Neural cell (in vitro differentiated cells): ENCODE measurements around the gene APOC4. TPM values are rescaled to one million over a fixed set of nuclear protein-coding genes. Genes with fewer than 3 reads are reported as not detected.

Experiments used
- H2AFZ ChIP-seq: fragments of 200-600, 300-800 bp; sonication (generic), shearing (Covaris generic); 2 replicates; pipeline ENCODE4 v1.6.0; 2014; ENCODE audit warnings: low read depth, mild to moderate bottlenecking, antibody characterized with exemption, low read length, moderate library complexity
- H3F3A ChIP-seq: fragments of 200-600 bp; shearing (Covaris generic); 2 replicates; pipeline ENCODE4 v1.6.1; 2016; ENCODE audit warnings: mild to moderate bottlenecking, moderate library complexity, mixed read lengths, antibody characterized with exemption, low read length; ENCODE audit not compliant: insufficient read depth, poor library complexity, severe bottlenecking
- H3K27ac ChIP-seq: fragments of 200-600, 300-800 bp; sonication (generic), shearing (Covaris generic); 2 replicates; pipeline ENCODE4 v1.5.1; 2014; ENCODE audit warnings: mild to moderate bottlenecking, low read length, moderate library complexity
- H3K27me3 ChIP-seq: fragments of 300-800, 200-600 bp; sonication (generic), shearing (Covaris generic); 2 replicates; pipeline ENCODE4 v1.6.0; 2014; ENCODE audit warnings: mild to moderate bottlenecking, low read depth, low read length, moderate library complexity; ENCODE audit not compliant: insufficient read depth
- H3K36me3 ChIP-seq: fragments of 300-800, 200-600 bp; sonication (generic), shearing (Covaris generic); 2 replicates; pipeline ENCODE4 v1.5.1; 2014; ENCODE audit warnings: mild to moderate bottlenecking, antibody characterized with exemption, low read length, moderate library complexity; ENCODE audit not compliant: insufficient read depth
- H3K4me2 ChIP-seq: fragments of 300-800, 200-600 bp; sonication (generic), shearing (Covaris generic); 2 replicates; pipeline ENCODE4 v1.6.0; 2014; ENCODE audit warnings: mild to moderate bottlenecking, low read length
- H3K4me3 ChIP-seq: fragments of 300-800, 200-600 bp; sonication (generic), shearing (Covaris generic); 2 replicates; pipeline ENCODE4 v1.5.1; 2014; ENCODE audit warnings: mild to moderate bottlenecking, low read length, moderate library complexity
- H3K79me2 ChIP-seq: fragments of 200-600 bp; shearing (Covaris generic); replicated peaks from 2 replicates; pipeline ENCODE4 v1.6.0; 2014; ENCODE audit warnings: mild to moderate bottlenecking, low read length, moderate library complexity; ENCODE audit not compliant: insufficient read depth
- H3K9ac ChIP-seq: fragments of 300-800, 200-600 bp; sonication (generic), shearing (Covaris generic); 2 replicates; pipeline ENCODE4 v1.6.1; 2016; ENCODE audit warnings: mild to moderate bottlenecking, low read length, mixed read lengths
- H3K9me2 ChIP-seq: fragments of 200-600 bp; shearing (Covaris generic); 2 replicates; pipeline ENCODE4 v1.6.1; 2016; ENCODE audit warnings: mild to moderate bottlenecking, low read length, mixed read lengths; ENCODE audit not compliant: insufficient read depth
- H3K9me3 ChIP-seq: fragments of 200-600, 300-800 bp; sonication (generic), shearing (Covaris generic); 2 replicates; pipeline ENCODE4 v1.6.1; 2016; ENCODE audit warnings: mild to moderate bottlenecking, mixed run types, low read length, moderate library complexity, mixed read lengths
- H4K20me1 ChIP-seq: fragments of 200-600 bp; shearing (Covaris generic); 2 replicates; pipeline ENCODE4 v1.6.1; 2016; ENCODE audit warnings: mild to moderate bottlenecking, mixed run types; ENCODE audit not compliant: insufficient read depth
- EP300 ChIP-seq: fragments of 450-650 bp; conservative IDR thresholded peaks from 2 replicates; pipeline ENCODE4 v1.6.1; 2014; ENCODE audit warnings: antibody characterized with exemption, mild to moderate bottlenecking, moderate library complexity; ENCODE audit not compliant: poor library complexity, severe bottlenecking
- EZH2 ChIP-seq: fragments of 200-600, 300-800 bp; shearing (Covaris generic), sonication (generic); IDR thresholded peaks from 2 replicates; pipeline ENCODE4 v1.6.1; 2014; ENCODE audit warnings: antibody characterized with exemption, low read length, borderline replicate concordance, mild to moderate bottlenecking; ENCODE audit not compliant: insufficient read depth, poor library complexity, severe bottlenecking
- MXI1 ChIP-seq: fragments of 450-650 bp; conservative IDR thresholded peaks from 2 replicates; pipeline ENCODE4 v1.6.1; 2014; ENCODE audit warnings: antibody characterized with exemption, mild to moderate bottlenecking; ENCODE audit not compliant: poor library complexity, severe bottlenecking
- POLR2AphosphoS5 ChIP-seq: IDR thresholded peaks from 2 replicates; pipeline ENCODE4 v1.6.1; 2012
- RAD21 ChIP-seq: fragments of 450-650 bp; conservative IDR thresholded peaks from 2 replicates; pipeline ENCODE4 v1.6.1; 2014; ENCODE audit warnings: antibody characterized with exemption, mild to moderate bottlenecking, moderate library complexity
- SMC3 ChIP-seq: fragments of 450-650 bp; conservative IDR thresholded peaks from 2 replicates; pipeline ENCODE4 v1.6.1; 2014; ENCODE audit warnings: antibody characterized with exemption, mild to moderate bottlenecking, moderate library complexity; ENCODE audit not compliant: poor library complexity
- polyA plus RNA-seq: library from polyadenylated mRNA; depleted of rRNA; stranded (reverse); fragments of >200 nt; gene quantifications from 2 replicates; pipeline ENCODE4 v1.2.3, GENCODE V29; 2014
- TF ChIP-seq, protein P1 (sequence below): IDR thresholded peaks from 2 replicates; pipeline ENCODE4 v1.6.1; 2012; ENCODE audit warnings: borderline replicate concordance

APOC4 gene
- polyA plus RNA-seq, 1 donor from 2014 or later, result not detected

- H3K4me2 ChIP-seq, result no peak overlapping the region
- H3F3A ChIP-seq, result no peaks in the 10 kb centered on the region
- no peaks in the 10 kb centered on the region for H3K27me3 ChIP-seq
- no peak for TF ChIP-seq RAD21
- no peak for TF ChIP-seq EZH2
- no peaks in the 10 kb centered on the region for H3K36me3 ChIP-seq
- no peaks in the 10 kb centered on the region for H4K20me1 ChIP-seq
- H3K79me2 ChIP-seq, result no peaks in the 10 kb centered on the region
- H3K4me3 ChIP-seq, result no peak overlapping the region
- H3K27ac ChIP-seq, result no peak overlapping the region
- H3K9me3 ChIP-seq, result no peaks in the 10 kb centered on the region
- no peak overlapping the region for H3K9ac ChIP-seq
- H3K9me2 ChIP-seq, result no peaks in the 10 kb centered on the region
- no peak overlapping the region for H2AFZ ChIP-seq
These were observed 50.5 kb downstream of the APOC4 start for GRCh38 chr19:44992336-44993163.

GRCh38 chr19:44993526-44993925 lies 51.5 kb downstream of the APOC4 start:
- TF ChIP-seq, protein P1, sequence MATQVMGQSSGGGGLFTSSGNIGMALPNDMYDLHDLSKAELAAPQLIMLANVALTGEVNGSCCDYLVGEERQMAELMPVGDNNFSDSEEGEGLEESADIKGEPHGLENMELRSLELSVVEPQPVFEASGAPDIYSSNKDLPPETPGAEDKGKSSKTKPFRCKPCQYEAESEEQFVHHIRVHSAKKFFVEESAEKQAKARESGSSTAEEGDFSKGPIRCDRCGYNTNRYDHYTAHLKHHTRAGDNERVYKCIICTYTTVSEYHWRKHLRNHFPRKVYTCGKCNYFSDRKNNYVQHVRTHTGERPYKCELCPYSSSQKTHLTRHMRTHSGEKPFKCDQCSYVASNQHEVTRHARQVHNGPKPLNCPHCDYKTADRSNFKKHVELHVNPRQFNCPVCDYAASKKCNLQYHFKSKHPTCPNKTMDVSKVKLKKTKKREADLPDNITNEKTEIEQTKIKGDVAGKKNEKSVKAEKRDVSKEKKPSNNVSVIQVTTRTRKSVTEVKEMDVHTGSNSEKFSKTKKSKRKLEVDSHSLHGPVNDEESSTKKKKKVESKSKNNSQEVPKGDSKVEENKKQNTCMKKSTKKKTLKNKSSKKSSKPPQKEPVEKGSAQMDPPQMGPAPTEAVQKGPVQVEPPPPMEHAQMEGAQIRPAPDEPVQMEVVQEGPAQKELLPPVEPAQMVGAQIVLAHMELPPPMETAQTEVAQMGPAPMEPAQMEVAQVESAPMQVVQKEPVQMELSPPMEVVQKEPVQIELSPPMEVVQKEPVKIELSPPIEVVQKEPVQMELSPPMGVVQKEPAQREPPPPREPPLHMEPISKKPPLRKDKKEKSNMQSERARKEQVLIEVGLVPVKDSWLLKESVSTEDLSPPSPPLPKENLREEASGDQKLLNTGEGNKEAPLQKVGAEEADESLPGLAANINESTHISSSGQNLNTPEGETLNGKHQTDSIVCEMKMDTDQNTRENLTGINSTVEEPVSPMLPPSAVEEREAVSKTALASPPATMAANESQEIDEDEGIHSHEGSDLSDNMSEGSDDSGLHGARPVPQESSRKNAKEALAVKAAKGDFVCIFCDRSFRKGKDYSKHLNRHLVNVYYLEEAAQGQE, result no peak
- no peak for TF ChIP-seq MXI1
- no peak for TF ChIP-seq SMC3
- Histone ChIP-seq H3K27ac (no peak overlapping the region), H3K79me2 (no peaks in the 10 kb centered on the region), H3K36me3 (no peaks in the 10 kb centered on the region), H3K9me3 (no peaks in the 10 kb centered on the region), H4K20me1 (no peaks in the 10 kb centered on the region), H3K9ac (no peak overlapping the region), H3K27me3 (no peaks in the 10 kb centered on the region), H3K9me2 (no peaks in the 10 kb centered on the region), H3K4me2 (no peak overlapping the region), H2AFZ (no peak overlapping the region), H3K4me3 (no peak overlapping the region), H3F3A (no peaks in the 10 kb centered on the region)

DNA sequence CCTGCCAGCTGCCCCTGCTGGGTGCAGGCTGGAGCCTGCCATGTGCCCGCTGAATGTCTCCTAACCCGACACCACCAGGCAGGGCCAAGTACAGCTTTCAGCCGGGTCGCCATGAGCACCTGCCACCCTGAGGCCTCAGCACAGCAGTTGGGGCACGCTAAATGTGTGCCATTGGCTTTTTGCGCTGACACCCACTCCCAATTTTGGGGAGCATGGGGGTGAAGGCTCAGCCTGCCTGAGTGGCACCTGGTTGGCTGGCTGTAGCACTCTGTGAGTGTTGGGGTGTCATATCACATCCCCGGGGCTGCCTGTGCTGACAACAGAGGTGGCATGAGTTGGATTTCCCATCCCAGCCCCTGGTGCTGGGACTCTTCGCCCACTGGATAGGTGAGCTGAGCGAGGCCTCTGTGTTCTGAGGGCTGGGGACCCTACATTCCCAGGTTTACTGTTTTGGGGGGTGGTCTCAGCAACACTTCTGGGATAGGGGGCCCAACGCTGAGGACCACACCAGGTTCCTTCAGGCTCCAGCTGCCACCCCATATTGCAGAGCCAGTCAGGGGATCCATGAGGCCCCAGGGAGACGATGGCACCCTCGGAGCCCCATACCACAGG lies 52.0 kb downstream of the APOC4 start:
- Histone ChIP-seq H3K36me3 (no peaks in the 10 kb centered on the region), H3K9ac (no peak overlapping the region), H3K79me2 (no peaks in the 10 kb centered on the region), H2AFZ (no peak overlapping the region), H4K20me1 (no peaks in the 10 kb centered on the region), H3F3A (no peaks in the 10 kb centered on the region), H3K4me3 (no peak overlapping the region), H3K27ac (no peak overlapping the region), H3K27me3 (no peaks in the 10 kb centered on the region), H3K9me2 (no peaks in the 10 kb centered on the region), H3K9me3 (no peaks in the 10 kb centered on the region), H3K4me2 (no peak overlapping the region)
- TF ChIP-seq POLR2AphosphoS5, result peak; percentile 11
- TF ChIP-seq SMC3, result no peak
- TF ChIP-seq EP300, result no peak

Other genes starting within 250 kb of the APOC4 start
- gene CEACAM16, start 243.1 kb upstream of the APOC4 start, polyA plus RNA-seq, result not detected in 2 replicates
- 0.48 and 1.6 TPM in 2 replicates for gene BCL3, start 193.5 kb upstream of the APOC4 start, polyA plus RNA-seq
- gene CBLC, start 164.3 kb upstream of the APOC4 start, polyA plus RNA-seq, result not detected in 2 replicates
- gene BCAM, start 133.1 kb upstream of the APOC4 start, polyA plus RNA-seq, result 0.54 and 0.68 TPM in 2 replicates
- 33.2 and 43.5 TPM in 2 replicates for gene NECTIN2, start 95.9 kb upstream of the APOC4 start, polyA plus RNA-seq
- gene TOMM40, start 51.0 kb upstream of the APOC4 start, polyA plus RNA-seq, result 48.4 and 59.2 TPM in 2 replicates
- gene APOE, start 36.4 kb upstream of the APOC4 start, polyA plus RNA-seq, result 8.7 and 9.8 TPM in 2 replicates
- not detected in 2 replicates for gene APOC1, start 27.6 kb upstream of the APOC4 start, polyA plus RNA-seq
- gene APOC2, start 3.8 kb downstream of the APOC4 start, polyA plus RNA-seq, result not detected in 2 replicates
- 12.0 and 15.3 TPM in 2 replicates for gene CLPTM1, start 13.1 kb downstream of the APOC4 start, polyA plus RNA-seq
- 1.0 and 1.1 TPM in 2 replicates for gene RELB, start 59.2 kb downstream of the APOC4 start, polyA plus RNA-seq
- 30.1 and 38.4 TPM in 2 replicates for gene CLASRP, start 96.8 kb downstream of the APOC4 start, polyA plus RNA-seq
- gene ZNF296, start 134.2 kb downstream of the APOC4 start, polyA plus RNA-seq, result 1.0 and 1.4 TPM in 2 replicates
- 14.4 and 26.5 TPM in 2 replicates for gene GEMIN7, start 137.0 kb downstream of the APOC4 start, polyA plus RNA-seq
- 53.7 and 56.6 TPM in 2 replicates for gene PPP1R37, start 150.9 kb downstream of the APOC4 start, polyA plus RNA-seq
- gene NKPD1, start 218.7 kb downstream of the APOC4 start, polyA plus RNA-seq, result 1.6 and 2.8 TPM in 2 replicates
- gene TRAPPC6A, start 236.0 kb downstream of the APOC4 start, polyA plus RNA-seq, result 34.9 and 48.5 TPM in 2 replicates
- 1.8 and 4.3 TPM in 2 replicates for gene BLOC1S3, start 236.5 kb downstream of the APOC4 start, polyA plus RNA-seq